Stimulated activated CD8-positive, alpha-beta memory T cell treated with anti-CD3 and anti-CD28 coated beads, Interleukin-15, amount 100 ng/mL, for 48 hours (primary cell): ENCODE data around the gene TRIM51.
"Not testable (repeated sequence)": the region's sequence is repeated elsewhere in the genome, so short reads cannot be mapped to it uniquely, and the experiment has no call there.

ENCODE experiments used
- DNase-seq, 2 donors: peaks; one replicate each; pipeline ENCODE4 v3.0.0-alpha.2; 2020; ENCODE audit warnings: low read depth in 2 of 2

Gene TRIM51, protein sequence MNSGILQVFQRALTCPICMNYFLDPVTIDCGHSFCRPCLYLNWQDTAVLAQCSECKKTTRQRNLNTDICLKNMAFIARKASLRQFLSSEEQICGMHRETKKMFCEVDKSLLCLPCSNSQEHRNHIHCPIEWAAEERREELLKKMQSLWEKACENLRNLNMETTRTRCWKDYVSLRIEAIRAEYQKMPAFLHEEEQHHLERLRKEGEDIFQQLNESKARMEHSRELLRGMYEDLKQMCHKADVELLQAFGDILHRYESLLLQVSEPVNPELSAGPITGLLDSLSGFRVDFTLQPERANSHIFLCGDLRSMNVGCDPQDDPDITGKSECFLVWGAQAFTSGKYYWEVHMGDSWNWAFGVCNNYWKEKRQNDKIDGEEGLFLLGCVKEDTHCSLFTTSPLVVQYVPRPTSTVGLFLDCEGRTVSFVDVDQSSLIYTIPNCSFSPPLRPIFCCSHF

DNA sequence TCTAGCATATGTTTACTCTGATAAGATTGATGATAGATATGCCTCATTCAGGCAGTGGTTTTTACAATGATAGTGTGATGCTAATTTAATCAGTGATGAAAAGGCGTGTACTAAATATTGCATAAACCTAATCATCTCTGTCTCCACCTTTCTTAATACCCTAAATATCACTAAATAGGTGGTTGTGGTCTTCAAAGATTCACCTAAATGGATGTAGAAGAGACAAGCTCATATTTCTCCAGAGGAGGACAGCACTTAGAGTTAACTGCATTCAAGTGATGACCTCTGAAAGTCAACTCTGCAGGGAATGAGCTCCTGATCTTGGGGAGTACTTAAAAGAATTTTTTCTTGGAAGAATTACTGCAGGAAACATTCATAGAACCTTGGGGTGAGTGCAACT is at the start of gene TRIM51:
TRIM51 (plus strand) TSS at position 301 of the 400 bp plus-strand sequence. CDS start 2,132 bp downstream, outside the sequence.
- not testable (repeated sequence) for DNase-seq

DNA sequence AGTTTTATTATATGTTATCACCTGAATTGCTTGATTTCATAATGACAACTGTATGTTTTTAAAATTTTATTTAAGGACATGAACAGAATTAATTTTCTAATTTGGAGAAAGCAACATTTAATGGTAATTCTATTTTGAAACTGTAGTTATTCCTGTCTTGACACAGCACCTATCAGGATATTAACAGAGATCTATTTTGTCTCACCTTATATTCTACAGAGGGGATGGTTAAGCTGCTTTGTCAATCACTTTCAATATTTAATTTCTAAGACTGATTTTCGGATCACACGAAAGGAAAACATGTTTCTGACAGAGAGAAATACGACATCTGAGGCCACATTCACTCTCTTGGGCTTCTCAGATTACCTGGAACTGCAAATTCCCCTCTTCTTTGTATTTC is 44.6 kb upstream of the TRIM51 start, which contains the start of gene OR5D16:
OR5D16 (plus strand) TSS at position 301 of the 400 bp plus-strand sequence; CDS start at position 301, 0 bp downstream.
- DNase-seq, result no peak

DNA sequence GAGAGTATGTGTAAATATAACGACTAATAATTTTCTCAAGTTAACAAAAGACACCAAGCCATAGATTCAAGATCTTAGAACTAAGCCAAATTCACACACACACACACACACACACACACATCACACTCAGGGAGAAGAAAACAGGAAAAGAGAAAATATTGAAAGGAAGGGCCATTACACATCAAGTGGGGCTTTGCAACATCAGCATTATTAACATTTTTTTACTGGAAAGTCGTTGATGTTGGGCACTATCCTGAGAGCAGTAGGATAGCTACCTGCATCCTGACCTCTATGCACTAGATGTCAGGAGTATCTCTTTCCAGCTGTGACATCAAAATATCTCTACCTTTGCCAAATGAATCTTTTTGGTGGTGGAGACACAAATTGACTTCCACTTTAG is 35.6 kb upstream of the TRIM51 start:
- DNase-seq, result no peak

DNA sequence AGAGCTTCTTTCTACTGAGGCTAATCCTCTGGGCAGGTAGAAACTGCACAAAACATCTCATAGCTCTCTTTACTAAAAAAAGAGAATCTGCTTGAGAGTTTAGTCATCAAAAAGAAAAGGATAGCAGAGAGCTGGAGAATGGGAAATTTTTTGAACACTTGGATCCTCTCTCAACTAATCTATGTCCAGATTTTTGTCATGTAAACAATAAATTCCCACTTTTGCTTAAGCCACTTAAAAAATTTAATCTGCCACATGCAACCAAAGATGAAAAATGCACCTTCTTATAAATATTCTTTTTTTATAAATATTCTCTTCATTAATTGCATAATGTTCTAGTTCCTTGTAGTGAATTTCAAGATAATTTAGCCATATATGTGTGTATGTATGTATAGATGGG is 34.1 kb upstream of the TRIM51 start:
- DNase-seq, result no peak

DNA sequence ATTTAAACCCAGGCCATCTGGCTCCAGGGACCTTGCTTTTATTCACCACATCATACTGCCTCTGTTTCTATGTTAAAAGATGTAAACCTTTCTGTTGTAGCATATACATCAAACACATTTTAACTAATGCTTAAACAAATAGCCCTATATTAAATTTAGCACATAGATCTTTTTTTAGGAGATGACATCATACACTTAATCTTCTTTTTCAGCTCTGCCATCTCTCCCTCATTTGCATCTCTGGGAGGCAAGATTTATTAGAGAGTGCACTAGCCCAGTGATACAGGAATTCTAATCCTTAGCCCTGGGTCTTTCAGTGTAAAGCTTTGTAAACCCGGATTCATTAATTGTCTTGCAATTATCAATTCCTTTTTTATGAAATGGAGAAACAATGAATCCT is 31.0 kb upstream of the TRIM51 start:
- DNase-seq, result no peak

DNA sequence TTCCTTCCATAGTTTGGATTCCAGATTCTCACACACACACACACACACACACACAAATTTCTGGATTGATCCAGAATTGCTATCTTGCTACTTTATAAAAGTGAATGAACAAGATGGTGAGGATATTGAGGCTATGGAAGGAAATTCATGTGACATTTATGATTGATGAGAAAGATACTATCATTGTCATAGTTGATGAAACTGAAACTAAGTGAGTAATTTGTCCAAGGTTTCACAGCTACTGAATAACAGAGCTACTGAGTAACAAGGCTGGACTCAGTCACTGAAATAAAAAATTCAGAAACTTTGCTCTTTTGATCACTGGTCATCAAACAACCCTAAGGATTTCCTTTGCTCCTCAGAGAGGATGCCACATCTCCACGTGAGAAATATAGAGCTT is 28.4 kb upstream of the TRIM51 start:
- DNase-seq, result no peak

DNA sequence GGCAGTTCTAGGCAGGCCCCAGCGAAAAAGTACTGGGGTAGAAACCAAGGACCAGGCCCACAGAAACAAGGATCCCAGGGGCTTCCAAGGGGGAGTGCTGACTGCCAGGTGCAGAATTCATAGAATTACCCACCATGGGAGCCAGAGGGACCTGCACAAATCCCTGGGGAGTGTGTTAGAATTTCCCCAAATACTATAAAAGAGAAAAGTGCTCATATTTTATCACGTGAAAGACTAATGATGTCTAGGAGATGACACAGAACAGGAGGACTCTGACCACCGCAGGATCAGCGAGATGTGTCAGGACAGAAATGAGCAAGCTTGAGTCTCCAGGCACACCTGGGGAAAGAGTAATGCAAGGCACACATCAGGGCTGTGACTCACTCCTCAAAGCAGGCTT is 15.7 kb upstream of the TRIM51 start:
- DNase-seq, result not testable (repeated sequence)

DNA sequence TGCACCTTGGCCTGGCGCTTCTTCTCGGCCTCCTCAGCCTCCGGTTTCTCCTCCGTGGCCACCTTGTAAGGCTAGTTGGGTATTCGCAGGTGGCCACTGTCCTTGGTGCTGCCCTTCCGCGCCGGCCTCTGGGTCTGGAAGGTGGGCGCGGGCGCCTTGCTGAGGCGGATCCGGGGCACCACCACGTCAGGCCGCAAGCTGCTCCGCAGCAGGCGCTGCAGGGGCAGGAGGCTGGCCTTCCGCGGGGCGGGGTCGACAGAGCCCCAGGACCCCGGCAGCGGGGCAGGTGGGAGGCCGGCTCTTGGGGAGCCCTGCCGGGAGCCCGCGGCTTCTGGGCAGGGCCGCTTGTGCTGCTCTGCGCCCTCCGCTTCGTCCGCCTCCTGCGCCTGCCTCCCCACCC is 10.4 kb upstream of the TRIM51 start:
- not testable (repeated sequence) for DNase-seq

DNA sequence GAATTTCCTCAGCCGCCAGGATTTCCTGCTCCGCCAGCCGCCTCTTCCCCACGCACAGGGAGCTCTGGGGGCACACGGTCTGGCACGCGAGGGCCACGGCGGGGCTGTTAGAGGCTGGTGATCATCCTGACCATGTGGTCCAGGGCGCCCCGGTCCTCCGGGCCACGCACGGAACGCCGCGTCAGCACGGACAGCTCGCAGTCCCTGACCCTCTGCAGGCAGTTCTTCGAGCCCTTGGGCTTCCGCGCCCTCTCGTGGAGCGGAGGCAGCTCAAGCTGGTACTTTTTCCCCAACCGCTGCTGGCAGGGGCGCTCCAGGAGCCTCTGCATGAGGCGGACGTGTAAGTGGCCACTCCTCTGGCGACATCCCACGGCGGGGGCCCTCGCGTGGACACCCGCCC is 10.0 kb upstream of the TRIM51 start:
- DNase-seq, result not testable (repeated sequence)

DNA sequence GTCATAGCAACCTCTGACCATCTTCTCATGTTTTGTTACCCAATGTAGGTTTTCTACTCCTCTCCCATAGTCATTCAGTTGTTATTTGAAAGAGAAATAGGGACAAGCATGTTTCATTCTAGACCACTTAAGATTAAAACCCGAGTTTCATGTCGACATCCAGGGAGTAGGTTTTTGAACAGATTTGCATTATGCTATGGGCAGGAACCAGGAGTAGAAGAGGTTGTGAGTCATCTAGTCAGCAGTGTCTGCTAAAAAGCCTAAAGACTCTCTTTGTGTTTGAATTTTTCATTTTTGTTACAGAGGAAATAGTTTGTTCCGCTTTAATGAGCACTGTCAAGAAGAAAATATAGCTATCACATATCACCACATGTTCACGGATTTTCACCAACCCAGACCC is 1.9 kb downstream of the TRIM51 start:
- not testable (repeated sequence) for DNase-seq

DNA sequence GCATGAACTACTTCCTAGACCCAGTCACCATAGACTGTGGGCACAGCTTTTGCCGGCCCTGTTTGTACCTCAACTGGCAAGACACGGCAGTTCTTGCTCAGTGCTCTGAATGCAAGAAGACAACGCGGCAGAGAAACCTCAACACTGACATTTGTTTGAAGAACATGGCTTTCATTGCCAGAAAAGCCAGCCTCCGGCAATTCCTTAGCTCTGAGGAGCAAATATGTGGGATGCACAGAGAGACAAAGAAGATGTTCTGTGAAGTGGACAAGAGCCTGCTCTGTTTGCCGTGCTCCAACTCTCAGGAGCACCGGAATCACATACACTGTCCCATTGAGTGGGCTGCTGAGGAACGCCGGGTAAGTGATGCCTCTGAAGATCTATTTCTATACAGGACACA is 2.4 kb downstream of the TRIM51 start:
- not testable (repeated sequence) for DNase-seq

DNA sequence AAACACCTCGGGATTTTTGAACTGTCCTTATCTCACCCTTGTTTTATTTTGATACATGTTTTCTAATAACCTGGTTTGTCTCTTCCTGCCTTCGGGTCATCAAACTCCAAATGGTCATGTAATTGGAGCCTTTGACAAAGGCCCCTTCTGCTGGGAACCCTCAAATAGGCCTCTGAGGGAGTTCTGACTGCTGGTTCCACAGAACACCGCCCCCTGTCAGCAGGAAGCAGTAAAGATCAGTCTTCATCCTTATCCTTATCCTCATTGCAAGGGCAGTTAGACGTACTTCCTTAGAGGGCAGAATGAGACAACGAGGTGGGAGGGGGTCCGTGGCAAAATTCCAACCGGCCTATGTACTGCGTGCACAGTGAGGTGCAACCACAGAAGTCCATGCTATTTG is 12.1 kb downstream of the TRIM51 start:
- DNase-seq, result no peak

DNA sequence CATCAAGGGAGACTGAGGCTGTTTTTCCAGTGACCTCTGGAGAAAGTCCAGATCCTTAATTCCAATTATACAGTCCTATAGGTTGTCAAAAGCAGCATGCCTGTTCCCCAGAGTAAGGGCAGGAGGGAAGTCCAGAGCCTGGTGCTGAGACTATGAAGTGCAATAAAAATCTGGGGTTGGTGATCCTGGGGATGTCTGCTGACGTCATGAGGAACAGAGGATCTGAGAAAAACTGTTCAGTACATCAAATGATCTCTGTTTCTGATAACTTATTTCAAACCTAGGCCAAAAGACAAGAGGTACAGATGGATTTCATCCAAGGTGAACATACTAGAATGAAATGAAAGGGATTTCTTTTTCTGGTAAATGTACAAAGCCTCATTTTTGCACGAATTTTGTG is 19.2 kb downstream of the TRIM51 start:
- no peak for DNase-seq

DNA sequence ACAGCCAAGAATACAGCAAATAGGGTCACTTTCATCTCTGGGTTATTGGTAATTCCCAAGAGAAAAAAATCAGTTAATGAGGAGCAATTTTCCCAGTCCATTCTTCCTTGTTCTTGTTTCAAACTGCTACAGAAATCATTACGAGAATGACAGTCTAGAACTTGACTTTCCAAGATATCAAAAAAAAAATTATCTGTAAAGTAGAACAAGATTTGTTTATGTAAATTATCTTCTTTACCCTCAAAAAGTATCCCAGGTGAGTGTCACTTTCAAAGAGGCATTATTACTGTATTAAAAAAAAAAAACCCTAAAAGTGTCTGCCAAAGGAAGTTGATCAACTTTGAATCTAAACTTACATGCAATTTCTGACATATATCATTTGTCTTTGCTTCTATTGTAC is 31.4 kb downstream of the TRIM51 start, which contains the start of gene OR5W2:
OR5W2 (minus strand) TSS at position 101 of the 400 bp plus-strand sequence; CDS start at position 101, 0 bp downstream.
- DNase-seq, result no peak

DNA sequence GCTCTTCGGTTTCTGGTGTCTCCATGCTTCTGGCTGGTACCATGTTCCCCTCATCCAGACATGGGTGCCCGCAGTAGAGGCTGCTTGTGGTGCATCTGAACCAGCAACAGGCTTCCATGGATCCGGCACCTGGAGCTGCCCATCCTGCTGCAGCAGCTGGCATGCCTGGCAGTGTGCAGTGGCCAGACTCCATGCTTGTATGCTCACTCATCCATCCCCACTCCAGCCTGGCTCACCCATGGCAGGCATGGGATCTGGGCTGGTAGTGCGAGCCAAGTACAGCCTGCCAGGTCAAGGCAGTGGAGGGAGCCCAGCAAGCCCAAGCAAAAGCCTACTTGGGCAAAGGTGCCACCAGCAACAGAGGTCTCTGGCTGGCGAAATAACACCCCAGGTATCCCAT is 37.4 kb downstream of the TRIM51 start:
- DNase-seq, result no peak

DNA sequence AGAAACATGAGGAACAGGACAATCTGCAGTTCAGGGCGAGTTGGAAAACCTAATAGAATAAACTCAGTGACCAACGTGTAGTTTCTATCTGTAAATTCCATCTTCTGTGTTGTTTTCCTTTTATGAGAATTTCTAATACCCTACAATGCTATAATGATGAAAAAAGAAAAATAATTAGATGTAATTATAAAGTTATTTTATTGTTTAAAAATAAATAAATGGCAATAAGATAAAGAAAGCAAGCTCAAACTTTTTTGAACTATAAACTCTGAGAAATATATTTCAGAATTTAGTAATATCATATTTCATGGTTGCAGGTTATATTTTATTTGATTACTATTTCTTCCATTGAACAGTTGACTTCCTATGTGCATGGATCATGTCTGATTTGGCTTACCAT is 53.2 kb downstream of the TRIM51 start, which contains the start of gene OR5I1:
OR5I1 (minus strand) TSS at position 101 of the 400 bp plus-strand sequence; CDS start at position 101, 0 bp downstream.
- DNase-seq, result no peak
